ENCODE data around the gene DOK3.

- no peak for TF ChIP-seq ZNF70 (CRISPR knock-in tag; IDR thresholded peaks at IDR 0.05)
- no peak for TF ChIP-seq ZNF565 (CRISPR knock-in tag; conservative IDR thresholded peaks at IDR 0.05; ENCODE audit: low read depth)
- no peak for TF ChIP-seq CSDC2 (CRISPR knock-in tag; IDR thresholded peaks at IDR 0.05)
- TF ChIP-seq TSHZ2 (CRISPR knock-in tag; IDR thresholded peaks at IDR 0.05), result no peak
- TF ChIP-seq GLIS3 (CRISPR knock-in tag; IDR thresholded peaks at IDR 0.05), result no peak
- TF ChIP-seq ZNF8 (CRISPR knock-in tag; IDR thresholded peaks at IDR 0.05), result no peak
- TF ChIP-seq ARNTL (CRISPR knock-in tag; IDR thresholded peaks at IDR 0.05; ENCODE audit: borderline replicate concordance, low read depth), result no peak
- TF ChIP-seq PATZ1 (CRISPR knock-in tag; IDR thresholded peaks at IDR 0.05; ENCODE audit: borderline replicate concordance), result no peak
- TF ChIP-seq ZFP3 (CRISPR knock-in tag; IDR thresholded peaks at IDR 0.05), result no peak
- no peak for TF ChIP-seq CREB5 (CRISPR knock-in tag; IDR thresholded peaks at IDR 0.05; ENCODE audit: low read depth)
Observed at GRCh38 chr5:177553671-177554429, 44.2 kb upstream of the DOK3 start.

Data from SK-N-SH treated with all-trans-retinoic acid at 6 μM for 48 hours (cell line).